SK-N-MC (cell line): ENCODE data around the gene GRAMD1B.

Experiments used
- EZH2 ChIP-seq: fragments of 200-600 bp; sonication (generic); IDR thresholded peaks from one replicate; pipeline ENCODE4 v1.6.1; 2017; ENCODE audit warnings: antibody characterized with exemption
- FOXP2 ChIP-seq: optimal IDR thresholded peaks from 2 replicates; pipeline ENCODE3; 2011; ENCODE audit warnings: mild to moderate bottlenecking, moderate library complexity; ENCODE audit not compliant: insufficient read depth; ENCODE audit errors: extremely low read length, control extremely low read depth
- POLR2AphosphoS5 ChIP-seq: IDR thresholded peaks from 2 replicates; pipeline ENCODE4 v1.6.1; 2012; ENCODE audit warnings: mild to moderate bottlenecking, low read depth, low read length, borderline replicate concordance

DNA sequence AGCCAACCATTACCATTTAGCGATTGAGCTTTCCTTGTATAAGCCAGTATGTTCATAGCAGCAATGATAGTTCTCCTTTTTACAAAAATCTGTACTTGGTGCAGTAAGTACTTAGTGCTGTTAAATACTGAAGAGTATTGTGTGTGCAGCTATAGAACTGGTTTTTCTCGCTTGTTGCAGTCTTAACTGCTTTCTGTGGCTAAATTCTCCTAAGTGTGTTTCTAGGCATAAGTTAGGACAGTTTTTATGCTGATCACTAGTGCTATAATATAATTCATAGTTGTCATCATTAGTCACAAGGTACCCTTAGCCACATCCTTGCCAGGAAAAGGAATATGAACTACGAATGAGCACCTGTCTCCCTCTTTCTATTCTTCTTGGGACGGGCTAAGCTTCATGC, 107.7 kb downstream of the GRAMD1B start:
- TF ChIP-seq POLR2AphosphoS5 (no peak), EZH2 (no peak), FOXP2 (no peak)
